HG03095 (cell line): ENCODE measurements around the gene POLR2I.

ENCODE experiments used
- ATAC-seq: cut with Tn5 transposase; IDR thresholded peaks from one replicate; pipeline ENCODE4 v1.9.1; 2021; ENCODE audit warnings: moderate library complexity; ENCODE audit not compliant: unreplicated experiment

POLR2I gene

DNA sequence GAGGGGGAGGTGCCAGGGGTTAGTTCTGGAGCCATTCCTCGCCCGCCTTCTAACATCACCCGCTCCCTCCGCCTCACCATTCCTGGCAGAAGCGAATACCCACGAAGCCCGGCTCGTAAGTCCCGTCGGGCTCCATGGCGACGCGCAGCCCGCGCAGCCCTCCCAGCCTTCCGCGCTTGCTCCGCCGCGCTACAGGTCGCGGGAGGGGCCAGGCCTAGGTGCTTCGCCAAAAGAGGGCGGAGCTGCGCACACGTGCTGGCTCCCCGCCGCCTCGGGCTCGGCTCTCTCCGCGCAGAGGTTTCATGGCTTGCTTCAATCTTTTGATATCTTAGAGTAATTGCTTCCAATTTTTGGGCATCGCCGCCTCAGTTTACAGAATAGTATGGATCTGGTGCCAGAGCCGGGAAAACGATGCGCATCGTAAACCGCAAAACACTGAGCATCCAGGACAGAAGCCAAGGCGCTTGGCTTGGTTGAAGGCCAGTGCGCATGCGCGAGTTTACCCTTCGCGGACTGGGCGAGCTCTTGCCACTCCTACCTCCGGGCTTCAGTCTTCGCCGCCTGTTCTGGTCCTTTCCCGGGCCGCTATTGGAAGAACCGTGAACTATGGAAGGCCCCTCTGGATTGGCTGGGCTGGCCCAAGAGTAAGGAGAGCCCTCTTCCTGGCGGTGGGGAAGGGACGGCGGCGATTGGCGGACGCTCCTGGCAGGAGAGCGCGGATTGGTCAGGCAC lies at the start of gene POLR2I:
Gene POLR2I (minus strand): TSS at position 155 of the 732 bp plus-strand sequence. CDS start 19 bp downstream, at position 136.
- ATAC-seq = peak; percentile 68

DNA sequence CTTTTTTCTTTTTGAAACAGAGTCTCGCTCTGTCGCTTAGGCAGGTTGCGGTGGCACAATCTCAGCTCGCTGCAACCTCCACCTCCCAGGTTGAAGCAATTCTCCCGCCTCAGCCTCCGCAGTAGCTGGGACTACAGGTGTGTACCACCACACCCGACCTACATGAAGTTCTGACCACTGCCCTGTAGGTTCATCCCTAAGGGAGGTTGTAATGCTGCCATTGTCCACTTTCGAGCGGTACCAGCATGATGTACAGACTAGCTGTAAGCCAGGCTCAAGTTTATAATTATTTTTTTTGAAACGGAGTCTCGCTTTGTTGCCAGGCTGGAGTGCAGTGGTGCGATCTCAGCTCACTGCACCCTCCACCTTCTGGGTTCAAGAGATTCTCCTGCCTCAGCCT lies 49.1 kb upstream of the POLR2I start:
- ATAC-seq = no peak

DNA sequence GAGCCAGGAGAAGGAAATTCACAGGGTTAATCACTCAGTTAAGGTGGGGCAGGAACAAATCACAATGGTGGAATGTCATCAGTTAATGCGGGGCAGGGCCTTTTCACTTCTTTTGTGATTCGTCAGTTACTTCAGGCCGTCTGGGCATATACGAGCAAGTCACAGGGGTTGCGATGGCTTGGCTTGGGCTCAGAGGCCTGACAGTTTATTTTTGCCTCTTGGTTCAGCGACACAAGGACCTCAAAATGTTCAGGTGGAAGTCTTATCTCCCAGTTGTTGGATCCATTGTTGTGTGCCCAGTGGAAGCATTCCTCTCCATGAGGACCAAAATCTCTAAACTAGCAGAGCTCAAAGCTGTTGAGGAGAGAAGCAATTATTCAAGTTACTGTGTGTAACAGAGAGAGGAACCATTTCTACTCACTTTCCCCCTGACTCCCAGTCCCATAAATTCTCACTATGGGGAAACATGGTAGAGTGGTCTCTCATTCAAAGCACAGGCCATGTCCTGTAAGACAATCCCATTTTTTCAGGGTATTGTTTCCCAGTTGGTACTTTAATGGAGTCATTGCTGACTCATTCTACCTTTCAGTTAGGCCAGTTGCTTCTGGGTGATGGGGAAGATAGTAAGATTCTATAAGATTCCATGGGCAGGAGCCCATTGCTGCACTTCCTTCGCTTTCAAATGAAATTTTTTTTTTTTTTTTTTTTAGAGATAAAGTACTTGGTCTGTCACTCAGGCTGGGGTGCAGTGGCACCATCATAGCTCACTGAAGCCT lies 46.3 kb upstream of the POLR2I start:
- no peak for ATAC-seq

DNA sequence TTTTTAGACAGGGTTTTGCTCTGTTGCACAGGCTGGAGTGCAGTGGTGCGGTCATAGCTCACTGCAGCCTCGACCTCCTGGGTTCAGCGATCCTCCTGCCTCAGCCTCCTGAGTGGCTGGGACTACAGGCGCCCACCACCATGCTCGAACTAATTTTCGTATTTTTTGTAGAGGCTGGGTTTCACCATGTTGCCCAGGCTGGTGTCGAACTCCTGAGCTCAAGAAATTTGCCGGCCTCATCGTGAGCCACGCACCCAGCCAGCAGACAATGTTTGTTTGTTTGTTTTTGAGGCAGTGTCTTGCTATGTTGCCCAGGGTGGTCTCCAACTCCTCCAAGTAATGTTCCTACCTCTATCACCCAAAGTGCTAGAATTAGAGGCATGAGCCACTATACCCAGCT lies 38.5 kb upstream of the POLR2I start:
- ATAC-seq = no peak

DNA sequence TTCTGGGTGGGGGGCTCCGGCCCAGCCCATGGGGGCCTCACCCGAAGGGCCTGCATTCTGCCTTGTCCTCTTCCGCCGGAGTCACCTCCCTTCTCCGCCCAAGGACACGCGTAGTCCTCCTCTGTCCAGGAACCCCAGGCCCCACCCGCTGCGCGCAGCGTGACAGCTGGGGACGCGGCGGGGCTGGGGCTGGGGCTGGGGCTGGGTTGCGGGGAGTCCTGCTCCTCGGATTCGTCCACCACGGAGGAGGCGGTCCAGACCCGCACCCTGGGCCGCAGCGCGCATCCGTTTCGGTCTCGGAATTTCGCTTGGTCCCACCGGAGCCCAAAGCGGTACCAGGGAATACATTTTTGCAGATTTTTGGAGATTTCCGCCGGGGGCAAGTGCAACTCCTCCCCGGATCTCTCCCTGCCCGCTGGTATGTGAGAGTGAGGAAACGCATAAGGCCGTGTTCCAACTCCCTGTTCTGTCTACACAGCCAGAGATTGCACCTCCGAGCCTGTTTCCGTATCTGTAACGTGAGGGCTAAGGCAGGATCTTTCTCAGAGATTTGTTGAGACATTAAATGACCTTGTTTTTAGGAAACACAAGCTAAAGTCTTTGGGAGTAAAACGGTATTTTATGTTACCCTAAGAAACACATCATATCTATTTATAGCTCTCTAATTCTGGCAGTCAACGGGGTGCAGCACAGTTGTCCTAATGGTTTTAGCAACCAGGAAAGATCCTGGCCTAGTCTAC lies 37.8 kb upstream of the POLR2I start, which contains the start of gene COX7A1:
Gene COX7A1 (minus strand): TSS at position 96 of the 740 bp plus-strand sequence. CDS start 40 bp downstream, at position 56.
- no peak for ATAC-seq

DNA sequence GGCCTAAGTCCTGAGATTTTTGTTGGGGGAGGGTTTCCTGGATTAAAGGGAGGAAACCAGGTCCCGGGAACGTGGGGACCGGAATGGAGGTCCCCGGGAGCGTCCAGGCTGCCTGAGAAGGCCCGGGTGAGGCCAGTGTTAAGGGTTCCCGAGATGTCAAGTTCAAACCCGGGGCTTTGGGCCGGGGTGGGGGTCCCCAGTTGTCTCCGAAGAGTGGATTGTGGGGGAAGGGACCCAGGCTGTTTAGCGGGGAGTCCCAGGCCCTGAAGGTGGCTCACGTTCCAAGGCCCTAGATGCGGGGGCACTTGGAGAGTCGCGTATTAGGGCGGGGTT lies 37.3 kb upstream of the POLR2I start:
- no peak for ATAC-seq

DNA sequence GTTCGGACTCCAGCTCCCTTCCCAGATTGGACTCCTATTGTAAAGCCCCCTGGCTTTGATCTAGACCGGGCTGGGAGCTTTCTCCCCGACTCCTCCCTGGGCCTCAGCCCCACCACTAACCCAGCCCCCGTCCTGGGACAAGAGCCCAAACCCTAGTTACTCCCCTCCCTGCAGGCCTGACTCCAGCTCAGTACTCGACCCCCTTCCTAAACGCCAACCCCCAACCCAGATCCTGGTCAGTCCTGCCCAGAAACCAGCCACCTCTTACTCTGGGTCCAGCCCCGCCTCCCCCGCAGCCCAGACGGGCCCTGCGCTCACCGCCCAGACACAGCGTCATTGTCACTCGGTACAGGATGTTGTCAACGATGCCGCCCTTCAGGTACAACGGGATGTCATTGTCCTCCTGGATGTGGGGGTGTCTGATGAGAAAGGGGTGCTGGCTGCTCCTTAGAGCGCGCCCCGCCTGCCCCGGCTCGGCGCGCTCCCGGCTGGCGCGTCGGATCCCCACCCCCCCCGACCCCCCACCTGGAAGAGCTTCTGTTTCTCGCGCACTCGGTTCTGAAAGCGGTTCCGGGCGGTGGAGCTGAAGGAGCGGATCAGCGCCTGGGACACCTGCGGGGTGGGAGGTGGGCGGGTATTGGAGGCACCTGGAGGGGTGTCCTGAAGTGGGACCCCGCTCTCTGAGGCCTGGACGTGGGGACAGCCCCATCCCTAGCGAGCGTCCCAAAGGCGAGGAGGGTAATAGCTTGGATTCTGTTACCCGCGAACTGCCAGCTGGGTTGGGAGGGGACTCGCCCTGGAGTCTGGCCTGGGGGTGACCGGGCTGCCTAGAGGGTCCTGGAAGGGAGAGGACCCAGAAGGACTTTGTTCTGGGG lies 36.7 kb upstream of the POLR2I start:
- ATAC-seq = no peak

DNA sequence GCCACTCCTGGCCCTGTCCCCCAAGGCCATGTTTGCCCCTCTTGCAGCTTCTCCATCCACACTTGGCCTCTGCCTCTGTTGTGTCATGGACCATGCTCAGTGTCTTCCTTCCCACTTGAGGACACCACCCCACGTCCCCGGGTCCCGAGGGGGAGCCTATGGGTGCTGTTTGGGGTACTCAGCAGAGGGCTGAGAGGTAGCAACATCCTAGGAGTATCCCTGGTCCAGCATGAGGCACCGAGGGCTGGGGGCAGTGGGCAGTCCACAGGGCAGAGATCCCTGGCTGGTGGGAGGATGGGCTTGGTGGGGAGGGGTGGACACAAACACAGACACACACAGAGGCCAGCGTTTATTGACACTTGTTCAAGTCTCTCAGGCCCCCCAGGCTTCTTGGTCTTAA lies 35.9 kb upstream of the POLR2I start:
- ATAC-seq = no peak

DNA sequence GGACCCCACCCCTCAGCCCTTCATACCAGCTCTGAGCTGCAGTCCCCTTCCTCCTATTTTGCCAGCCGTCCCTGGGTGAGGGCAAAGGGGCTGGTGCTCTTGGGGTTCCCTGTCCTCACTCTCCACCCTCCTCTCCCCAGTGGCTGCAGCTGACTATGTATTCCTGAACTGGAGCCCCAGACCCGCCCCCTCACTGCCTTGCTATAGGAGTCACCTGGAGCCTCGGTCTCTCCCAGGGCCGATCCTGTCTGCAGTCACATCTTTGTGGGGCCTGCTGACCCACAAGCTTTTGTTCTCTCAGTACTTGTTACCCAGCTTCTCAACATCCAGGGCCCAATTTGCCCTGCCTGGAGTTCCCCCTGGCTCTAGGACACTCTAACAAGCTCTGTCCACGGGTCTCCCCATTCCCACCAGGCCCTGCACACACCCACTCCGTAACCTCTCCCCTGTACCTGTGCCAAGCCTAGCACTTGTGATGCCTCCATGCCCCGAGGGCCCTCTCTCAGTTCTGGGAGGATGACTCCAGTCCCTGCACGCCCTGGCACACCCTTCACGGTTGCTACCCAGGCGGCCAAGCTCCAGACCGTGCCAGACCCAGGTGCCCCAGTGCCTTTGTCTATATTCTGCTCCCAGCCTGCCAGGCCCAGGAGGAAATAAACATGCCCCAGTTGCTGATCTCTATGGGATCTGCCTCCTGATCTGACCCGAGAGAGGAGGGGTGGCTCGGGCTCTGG lies 35.2 kb upstream of the POLR2I start:
- ATAC-seq = no peak

DNA sequence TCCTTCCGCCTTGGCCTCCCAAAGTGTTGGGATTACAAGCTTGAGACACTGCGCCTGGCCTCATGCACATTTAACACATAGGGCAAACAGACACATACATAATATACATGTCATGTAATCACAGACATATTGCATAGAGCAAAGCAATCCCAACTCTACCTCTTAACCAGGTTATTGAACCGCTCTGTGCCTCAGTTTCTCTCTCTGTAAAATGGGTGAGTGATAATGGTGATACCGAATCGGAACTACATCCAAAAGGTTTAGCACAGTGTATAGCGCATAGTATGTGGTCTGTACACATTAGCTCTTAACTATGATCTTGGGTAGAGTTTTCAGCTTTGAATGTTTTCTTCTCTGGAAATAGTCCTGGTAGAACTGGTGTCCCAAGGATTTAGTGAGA lies 29.9 kb upstream of the POLR2I start:
- no peak for ATAC-seq

DNA sequence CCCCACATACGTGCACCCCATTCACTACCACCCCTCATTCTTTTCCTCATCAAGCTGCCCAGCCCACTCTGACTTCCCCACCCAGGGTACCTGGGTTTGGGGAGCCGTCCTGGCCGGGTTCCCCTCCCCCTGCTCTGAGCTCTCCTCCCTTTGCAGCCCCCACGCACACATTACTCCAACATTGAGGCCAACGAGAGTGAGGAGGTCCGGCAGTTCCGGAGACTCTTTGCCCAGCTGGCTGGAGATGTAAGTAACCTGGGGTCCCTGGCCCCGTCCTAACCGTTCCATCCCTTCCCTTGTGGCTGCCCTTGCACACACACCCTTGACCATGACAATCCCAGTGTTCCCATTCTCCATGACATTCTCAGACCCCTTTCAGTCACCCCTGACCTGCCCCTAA lies 27.8 kb upstream of the POLR2I start:
- no peak for ATAC-seq

DNA sequence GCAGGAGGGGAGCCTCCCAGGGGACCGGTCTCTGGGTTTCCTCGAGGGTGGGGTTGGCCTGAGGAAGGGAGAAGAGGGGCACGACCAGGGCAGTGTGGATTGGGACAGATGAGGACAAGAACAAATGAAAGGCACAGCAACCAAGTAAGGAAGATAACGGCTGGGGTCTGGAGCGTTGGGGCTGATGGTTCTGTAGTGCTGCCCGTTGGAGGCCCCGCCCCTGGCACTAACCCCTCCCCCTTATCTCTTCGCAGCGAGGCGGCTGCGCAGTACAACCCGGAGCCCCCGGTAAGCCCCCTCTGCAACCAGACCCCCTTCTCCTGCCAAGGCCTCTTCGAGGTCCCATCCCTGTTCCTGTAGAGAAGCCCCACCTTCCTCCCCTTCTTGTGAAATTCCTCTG lies 27.4 kb upstream of the POLR2I start:
- ATAC-seq = no peak

DNA sequence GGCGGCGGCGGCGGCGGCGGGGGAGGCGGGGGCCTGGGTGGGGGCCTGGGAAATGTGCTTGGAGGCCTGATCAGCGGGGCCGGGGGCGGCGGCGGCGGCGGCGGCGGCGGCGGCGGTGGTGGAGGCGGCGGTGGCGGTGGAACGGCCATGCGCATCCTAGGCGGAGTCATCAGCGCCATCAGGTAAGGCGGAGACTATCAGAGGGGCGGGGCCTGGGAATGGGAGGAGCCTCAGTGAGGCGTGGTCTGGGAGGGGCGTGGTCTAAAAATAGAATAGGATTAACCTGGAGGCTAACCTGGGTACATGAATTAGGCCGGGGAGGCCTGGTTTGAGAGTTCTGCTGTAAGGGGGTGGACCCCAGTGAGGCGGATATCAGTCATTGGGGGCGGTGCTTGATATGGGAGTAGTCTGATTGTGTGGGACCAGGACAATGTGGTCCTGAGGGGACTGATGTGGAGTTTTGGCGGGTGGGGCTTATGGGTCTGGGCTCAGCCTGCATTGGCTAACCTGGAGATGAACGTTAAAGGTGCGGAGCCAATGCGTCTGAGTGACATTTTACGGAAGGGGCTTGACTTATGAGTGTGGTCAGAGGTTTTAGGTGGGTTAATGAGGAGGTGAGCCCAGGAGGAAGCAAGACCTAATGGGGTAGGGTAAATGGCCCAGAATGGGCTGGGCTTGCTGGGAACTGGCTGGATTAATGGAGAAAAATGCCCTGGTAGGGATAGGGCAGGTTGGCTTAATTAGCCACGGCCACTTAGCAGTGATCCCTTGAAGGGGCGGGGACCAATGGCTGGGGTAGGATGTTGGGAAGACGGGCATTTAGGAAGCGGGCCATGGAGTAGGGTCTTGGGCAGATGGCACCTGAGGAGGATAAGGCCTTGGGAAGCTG lies 26.6 kb upstream of the POLR2I start:
- ATAC-seq = peak; percentile 35

DNA sequence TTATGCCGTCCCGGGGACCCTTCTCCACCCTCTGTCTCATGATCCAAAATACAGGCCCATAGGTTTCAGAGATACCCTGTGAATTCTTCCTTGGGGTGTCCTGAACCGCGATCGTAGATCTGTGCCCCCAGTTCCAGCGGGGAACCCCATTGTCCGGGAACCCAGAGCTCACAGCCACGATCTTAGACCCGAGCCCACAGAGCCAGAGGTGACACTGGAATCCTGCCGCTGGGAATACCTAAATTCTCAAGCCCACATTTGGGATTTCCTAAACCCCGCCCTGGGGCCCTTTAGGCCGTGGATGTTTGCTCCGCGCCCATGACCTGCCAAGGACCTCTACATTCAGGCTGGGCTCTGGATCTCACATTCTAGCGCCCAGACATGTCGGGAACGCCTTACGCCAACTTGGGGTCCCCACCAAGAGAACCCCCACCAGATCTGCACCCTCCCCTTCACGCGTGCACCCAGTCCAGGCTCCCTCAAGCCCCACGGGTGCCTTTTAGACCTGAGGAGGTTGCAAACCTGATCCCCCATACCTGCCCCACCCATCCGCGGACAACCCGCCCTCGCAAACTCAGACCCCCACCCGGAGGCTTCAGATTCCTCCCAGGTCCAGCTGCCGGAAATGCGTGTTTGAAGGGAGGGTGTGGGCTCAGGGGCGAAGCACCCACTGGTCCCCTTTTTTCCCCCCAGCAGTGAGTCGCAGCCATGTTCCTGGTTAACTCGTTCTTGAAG lies 25.8 kb upstream of the POLR2I start:
- no peak for ATAC-seq

DNA sequence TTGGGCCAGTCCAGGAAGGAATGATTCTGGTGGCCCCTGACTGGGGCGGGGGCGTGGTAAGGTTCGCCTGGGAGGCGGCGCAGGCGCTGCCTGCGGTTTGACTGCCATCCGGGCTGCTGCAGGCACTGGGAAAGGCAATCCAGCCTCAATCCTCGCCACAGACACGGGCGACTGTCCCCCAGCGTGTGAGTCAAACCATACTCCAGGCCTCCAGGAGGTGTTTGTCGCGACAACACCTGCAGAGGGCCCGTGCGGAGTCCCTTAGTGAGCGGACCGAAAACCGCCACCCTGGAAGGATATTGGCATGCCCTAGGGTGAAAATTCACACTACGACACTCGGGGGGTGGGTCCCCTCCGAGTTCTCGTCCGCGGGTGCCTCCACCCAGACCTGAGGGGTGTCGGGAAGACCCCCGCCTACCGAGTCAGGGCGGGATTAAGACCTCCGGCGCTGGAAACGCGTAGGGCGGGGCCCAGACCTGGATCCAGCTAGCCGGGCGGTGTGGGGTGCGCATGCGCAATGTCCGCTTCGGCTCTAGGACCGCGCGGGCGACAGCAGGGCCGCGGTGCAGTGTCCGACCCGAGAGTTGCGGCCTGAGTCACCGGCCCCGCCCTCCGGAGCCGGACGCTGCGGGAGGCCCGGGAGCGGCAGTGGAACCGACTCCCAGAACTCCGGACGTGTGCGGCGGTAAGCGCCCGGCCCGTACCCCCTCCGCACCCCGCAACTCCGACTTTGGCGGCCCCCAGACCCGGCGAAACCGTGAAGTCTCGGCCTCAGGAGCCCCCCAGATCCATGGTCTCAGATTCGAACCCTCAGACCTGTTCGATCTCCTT lies 25.0 kb upstream of the POLR2I start, which contains the start of gene CAPNS1:
Gene CAPNS1 (plus strand): TSS at position 594 of the 831 bp plus-strand sequence. CDS start 946 bp downstream, outside the sequence.
- ATAC-seq = peak; percentile 69

DNA sequence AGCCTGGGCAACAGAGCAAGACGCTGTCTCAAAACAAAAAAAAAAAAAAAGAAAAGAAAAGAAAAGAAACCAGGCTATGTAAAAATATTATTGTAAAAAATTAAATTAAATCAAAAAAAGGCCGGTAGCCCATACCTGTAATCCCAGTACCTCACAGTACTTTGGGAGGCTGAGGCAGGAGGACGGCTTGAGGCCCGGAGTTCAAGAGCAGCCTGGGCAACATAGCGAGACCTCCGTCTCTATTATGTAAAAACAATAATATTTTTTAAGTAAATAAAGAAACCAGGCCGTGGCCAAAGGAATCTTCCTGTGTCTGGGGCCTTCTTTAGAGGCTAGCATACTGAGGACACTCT lies 24.4 kb upstream of the POLR2I start:
- no peak for ATAC-seq

DNA sequence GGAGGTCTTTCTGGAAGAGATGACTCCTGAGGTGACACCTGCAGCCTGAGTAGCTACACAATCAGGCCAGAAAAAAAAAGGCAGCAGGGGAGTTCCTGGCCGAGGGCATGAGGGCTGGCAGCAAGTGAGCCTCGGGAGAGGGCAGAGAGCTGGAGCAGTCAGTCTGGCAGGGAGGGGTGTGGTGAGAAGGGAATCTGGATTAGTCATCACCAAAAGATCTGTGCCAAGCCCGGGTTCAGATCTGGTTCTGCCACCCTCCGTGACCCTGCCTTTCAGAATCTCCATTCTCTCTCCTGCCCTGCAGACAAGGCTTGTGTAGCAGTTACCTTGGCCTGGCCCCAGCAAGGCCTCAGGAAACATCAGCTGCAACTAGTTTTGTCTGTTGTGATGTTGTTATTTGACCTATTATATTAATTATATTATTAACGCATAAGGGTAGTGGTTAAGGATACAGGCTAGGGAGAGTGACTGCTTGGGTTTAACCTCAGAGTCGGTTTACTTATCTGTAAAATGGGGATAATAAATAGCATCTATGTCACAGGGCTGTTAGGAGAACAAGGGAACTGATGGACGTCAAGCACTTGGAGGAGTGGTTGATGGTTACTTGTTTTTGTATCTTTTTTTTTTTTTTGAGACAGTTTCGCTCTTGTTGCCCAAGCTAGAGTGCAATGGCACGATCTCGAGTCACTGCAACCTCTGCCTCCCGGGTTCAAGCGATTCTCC lies 22.4 kb upstream of the POLR2I start:
- ATAC-seq = no peak
